GM12878 (cell line): Measurements from ENCODE around the gene LIX1. TPM values are rescaled to one million over a fixed set of nuclear protein-coding genes. Genes with fewer than 3 reads are reported as not detected.
A peak's percentile ranks its signal among the peaks of the same experiment; 100 is the strongest.
"Not testable (repeated sequence)": the region's sequence is repeated elsewhere in the genome, so short reads cannot be mapped to it uniquely, and the experiment has no call there.

Experiments
- ATAC-seq: fragments of 200-7000 bp; cut with Tn5 transposase; 3 replicates; pipeline ENCODE4 v1.9.1; 2020; ENCODE audit warnings: mild to moderate bottlenecking, moderate library complexity
- BruUV-seq: library from RNA; stranded (reverse); fragments of 400-500 nt; replicated peaks from 2 replicates; lab custom pipeline; 2021; lab: Mats Ljungman, UMichigan
- CTCF ChIA-PET: fragments of 300-600 bp; sonication (Branson Sonifier 250); formaldehyde crosslinking; extraction: SDS; loops from one replicate; lab custom pipeline; 2021; ENCODE audit warnings: inconsistent platforms; lab: Yijun Ruan, JAX
- POLR2A ChIA-PET: fragments of 350-600 bp; formaldehyde crosslinking; extraction: SDS; loops from one replicate; lab custom pipeline; 2021; ENCODE audit warnings: inconsistent platforms; lab: Charles Lee
- RAD21 ChIA-PET: fragments of 300-600 bp; sonication (Branson Sonifier 250); formaldehyde crosslinking; loops from one replicate; lab custom pipeline; 2023; ENCODE audit warnings: antibody characterized with exemption; ENCODE audit not compliant: unreplicated experiment; lab: Charles Lee
- SMC1A ChIA-PET: fragments of 300-600 bp; sonication (Branson Sonifier 250); formaldehyde crosslinking; loops from one replicate; lab custom pipeline; 2023; ENCODE audit not compliant: unreplicated experiment, uncharacterized antibody; lab: Charles Lee
- DNase-seq: peaks from one replicate; pipeline ENCODE4 v3.0.0-alpha.2; 2011; ENCODE audit warnings: low read depth, low spot score
- FAIRE-seq: peaks from 3 replicates; lab custom pipeline; 2011; peaks lifted over from hg19 to GRCh38; lab: Jason Lieb, UNC
- H2AFZ ChIP-seq: 2 replicates; pipeline ENCODE4 v1.6.0; 2011; ENCODE audit warnings: low read depth, low read length, control low read depth; ENCODE audit not compliant: control insufficient read depth
- H3K27ac ChIP-seq: 2 replicates; pipeline ENCODE4 v1.5.1; 2011; ENCODE audit warnings: control low read depth; ENCODE audit not compliant: control insufficient read depth, insufficient read depth
- H3K27me3 ChIP-seq, 2 experiments: replicated peaks in 1 of 2; 2 replicates each; pipeline versions ENCODE4 v1.6.0 to v1.6.1; 2011; ENCODE audit warnings: low read length in 1 of 2; ENCODE audit not compliant: control insufficient read depth in 2 of 2, insufficient read depth in 2 of 2
- H3K36me3 ChIP-seq, 2 experiments: 2 replicates each; pipeline ENCODE4 v1.5.1; 2011; ENCODE audit warnings: low read length in 1 of 2; ENCODE audit not compliant: control insufficient read depth in 2 of 2, insufficient read depth in 2 of 2
- H3K4me1 ChIP-seq: 2 replicates; pipeline ENCODE4 v1.6.1; 2011; ENCODE audit warnings: mild to moderate bottlenecking, low read length, moderate library complexity, mixed read lengths; ENCODE audit not compliant: control insufficient read depth, insufficient read depth
- H3K4me2 ChIP-seq: 2 replicates; pipeline ENCODE4 v1.6.0; 2011; ENCODE audit warnings: control low read depth; ENCODE audit not compliant: control insufficient read depth, insufficient read depth
- H3K4me3 ChIP-seq: fragments of 200-600 bp; sonication (generic); 2 replicates; pipeline ENCODE4 v1.5.1; 2016
- H3K79me2 ChIP-seq: 2 replicates; pipeline ENCODE4 v1.6.0; 2011; ENCODE audit warnings: low read length; ENCODE audit not compliant: control insufficient read depth, insufficient read depth
- H3K9ac ChIP-seq: 2 replicates; pipeline ENCODE4 v1.8.0; 2011; ENCODE audit warnings: low read length, control low read depth, mixed read lengths; ENCODE audit not compliant: control insufficient read depth, insufficient read depth
- H3K9me3 ChIP-seq: replicated peaks from 3 replicates; pipeline ENCODE4 v1.5.1; 2011; ENCODE audit warnings: mild to moderate bottlenecking, low read length; ENCODE audit not compliant: control insufficient read depth, insufficient read depth
- H4K20me1 ChIP-seq: 2 replicates; pipeline ENCODE4 v1.6.0; 2011; ENCODE audit not compliant: control insufficient read depth, insufficient read depth
- CBX5 ChIP-seq: sonication (generic); IDR thresholded peaks from 2 replicates; pipeline ENCODE4 v1.6.1; 2016; ENCODE audit warnings: low read depth, moderate library complexity, mild to moderate bottlenecking, inconsistent platforms
- YY1 ChIP-seq: IDR thresholded peaks from 2 replicates; pipeline ENCODE4 v1.6.1; 2011; ENCODE audit warnings: low read depth, mild to moderate bottlenecking, low read length
- WGBS: methylation state at CpG from one replicate; pipeline ENCODE4 v1.1.6; 2016; ENCODE audit warnings: low lambda C conversion rate; ENCODE audit not compliant: insufficient replicate concordance, insufficient coverage; ENCODE audit errors: missing lambda C conversion rate; 5-methylcytosine and 5-hydroxymethylcytosine counted together
- in situ Hi-C: fragments of 300-500 bp; cut with MboI; formaldehyde crosslinking; loops from 9 replicates; pipeline ENCODE4 v1.14.3; 2018; ENCODE audit warnings: mixed read lengths
- intact Hi-C: fragments of 100-400 bp; cut with micrococcal nuclease; formaldehyde crosslinking; loops from one replicate; pipeline ENCODE4 v1.14.2; 2022; ENCODE audit not compliant: unreplicated experiment
- polyA plus RNA-seq, 11 experiments: library from polyadenylated mRNA; depleted of rRNA in 4 of 11; unstranded in 6 of 11; stranded (reverse) in 5 of 11; fragments of >200 nt; fragmentation: Nextera tagmentation in 4 of 11; fragmentation: Illumina TruSeq in 1 of 11; extraction: Ambion mirVana in 4 of 11; extraction: Trizol in 1 of 11; gene quantifications; 1 replicate in 1 of 11; 2 replicates in 10 of 11; pipeline versions ENCODE4 v1.2.1 to v1.2.3, GENCODE V29; 2011 to 2016; ENCODE audit warnings: inconsistent platforms in 2 of 11, missing spikeins in 2 of 11, low read depth in 1 of 11
- total RNA-seq, 4 experiments: library from RNA; depleted of rRNA in 3 of 4; stranded (reverse); fragments of >200 nt in 3 of 4; fragmentation: Illumina TruSeq in 1 of 4; extraction: Trizol in 1 of 4; gene quantifications; 2 replicates each; pipeline versions ENCODE4 v1.2.1 to v1.2.3, GENCODE V29; 2013 to 2021
- TF ChIP-seq, protein P1 (sequence below): fragments of 450-650 bp; IDR thresholded peaks from 2 replicates; pipeline ENCODE4 v1.6.1; 2017; ENCODE audit warnings: low read depth, mild to moderate bottlenecking, moderate library complexity

LIX1 gene
- total and polyA plus RNA-seq, 10 of the 15 experiments (the other 5 are each of a cell fraction or from before 2014, with no cell fraction given): 0.02 to 0.07 (median 0.04) TPM; not detected in 5

GRCh38 chr5:97191893-97192292 lies 49.5 kb upstream of the LIX1 start:
- no peaks in the 10 kb centered on the region for H3K36me3 ChIP-seq
- H3K4me3 ChIP-seq: no peak overlapping the region
- ChIA-PET SMC1A (interaction anchor here (1.0 to 2.4 kb wide), 6 partner anchors 9 to 317 kb away, joined by 3 to 10 read pairs (median 6); partner anchors contain the start of gene RIOK2), RAD21 (interaction anchor here (0.6 to 1.0 kb wide), 3 partner anchors 41 to 1579 kb away, joined by 3 read pairs; no protein-coding TSS in a partner anchor), CTCF (interaction anchor here (0.8 to 2.1 kb wide), 5 partner anchors 12 to 342 kb away, joined by 3 to 9 read pairs (median 4); no protein-coding TSS in a partner anchor), POLR2A (interaction anchor here (1.2 kb wide), 1 partner anchor 12 kb away, joined by 3 read pairs; no protein-coding TSS in a partner anchor)
- H4K20me1 ChIP-seq: no peaks in the 10 kb centered on the region
- peaks cover 8% of the 10 kb centered on the region for H3K4me1 ChIP-seq
- H3K27me3 ChIP-seq: no peaks in the 10 kb centered on the region
- WGBS: 39% methylated on average over 2 of the region's 2 CpGs
- no peak for FAIRE-seq
- no TSS peak for BruUV-seq
- intact Hi-C loops: loop anchor here (5.0 kb wide), 3 partner anchors 165 to 1580 kb away; partner anchors contain the start of gene RGMB
- H3K9me3 ChIP-seq: peaks cover 1% of the 10 kb centered on the region; the same call in 2 of the 3 replicates
- no peak overlapping the region for H3K27ac ChIP-seq
- H3K9ac ChIP-seq: no peak overlapping the region
- no peak for DNase-seq
- no peak for ATAC-seq
- H2AFZ ChIP-seq: no peak overlapping the region; the same call in 1 of the 2 replicates
- H3K79me2 ChIP-seq: no peaks in the 10 kb centered on the region
- no peak overlapping the region for H3K4me2 ChIP-seq
- in situ Hi-C loops: loop anchor here (25.0 kb wide), 1 partner anchor 1845 kb away; no protein-coding TSS in a partner anchor
- TF ChIP-seq, protein P1, sequence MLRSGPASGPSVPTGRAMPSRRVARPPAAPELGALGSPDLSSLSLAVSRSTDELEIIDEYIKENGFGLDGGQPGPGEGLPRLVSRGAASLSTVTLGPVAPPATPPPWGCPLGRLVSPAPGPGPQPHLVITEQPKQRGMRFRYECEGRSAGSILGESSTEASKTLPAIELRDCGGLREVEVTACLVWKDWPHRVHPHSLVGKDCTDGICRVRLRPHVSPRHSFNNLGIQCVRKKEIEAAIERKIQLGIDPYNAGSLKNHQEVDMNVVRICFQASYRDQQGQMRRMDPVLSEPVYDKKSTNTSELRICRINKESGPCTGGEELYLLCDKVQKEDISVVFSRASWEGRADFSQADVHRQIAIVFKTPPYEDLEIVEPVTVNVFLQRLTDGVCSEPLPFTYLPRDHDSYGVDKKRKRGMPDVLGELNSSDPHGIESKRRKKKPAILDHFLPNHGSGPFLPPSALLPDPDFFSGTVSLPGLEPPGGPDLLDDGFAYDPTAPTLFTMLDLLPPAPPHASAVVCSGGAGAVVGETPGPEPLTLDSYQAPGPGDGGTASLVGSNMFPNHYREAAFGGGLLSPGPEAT: no peak
- TF ChIP-seq CBX5 (0 out of 2 replicates have a peak, but pooled peaks have one; percentile 1), YY1 (no peak)
- TF ChIP-seq, all 136 proteins: peak for 1

DNA sequence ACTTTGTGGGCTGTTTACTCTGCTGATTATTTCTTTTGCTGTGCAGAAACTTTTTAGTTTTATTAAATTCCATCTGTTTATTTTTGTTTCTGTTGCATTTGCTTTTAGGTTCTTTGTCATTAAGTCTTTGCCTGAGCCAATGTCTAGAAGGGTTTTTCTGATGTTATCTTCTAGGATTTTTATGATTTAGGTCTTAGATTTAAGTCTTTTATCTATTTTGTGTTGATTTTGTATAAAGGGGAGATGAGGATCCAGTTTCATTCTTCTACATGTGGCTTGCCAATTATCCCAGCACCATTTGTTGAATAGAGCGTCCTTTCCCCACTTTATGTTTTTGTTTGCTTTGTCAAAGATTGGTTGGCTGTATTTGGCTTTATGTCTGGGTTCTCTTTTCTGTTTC lies 47.1 kb upstream of the LIX1 start:
- intact Hi-C loops: loop anchor here (10.0 kb wide), 1 partner anchor 1735 kb away; the partner anchor contains the start of gene CHD1
- DNase-seq, H3K4me3 ChIP-seq, H3K27me3 ChIP-seq, H2AFZ ChIP-seq, BruUV-seq, H3K9me3 ChIP-seq, SMC1A ChIA-PET, H3K79me2 ChIP-seq, H3K4me2 ChIP-seq, H3K4me1 ChIP-seq, ATAC-seq, H3K36me3 ChIP-seq, CTCF ChIA-PET, FAIRE-seq, H4K20me1 ChIP-seq, H3K9ac ChIP-seq, H3K27ac ChIP-seq, RAD21 ChIA-PET: not testable (repeated sequence)
- in situ Hi-C loops: loop anchor here (25.0 kb wide), 1 partner anchor 1848 kb away; no protein-coding TSS in a partner anchor
- POLR2A ChIA-PET: interaction anchor here (0.7 kb wide), 1 partner anchor 1652 kb away, joined by 3 read pairs; no protein-coding TSS in a partner anchor
- WGBS: 84% methylated on average over 1 of the region's 1 CpG
